Breast epithelium (tissue), 4 donors: Measurements from ENCODE around the gene TGFBR3. TPM values are rescaled to one million over a fixed set of nuclear protein-coding genes. Genes with fewer than 3 reads are reported as not detected.

ENCODE experiments used
- DNase-seq, 2 donors: peaks; one replicate each; pipeline ENCODE4 v3.0.0-alpha.2; 2019; ENCODE audit warnings: low spot score in 2 of 2
- H3K27ac ChIP-seq, 2 donors: fragments of 200-600 bp; sonication (generic) in 1 of 2; one replicate each; pipeline ENCODE4 v1.5.1; 2016 to 2019; ENCODE audit warnings: mild to moderate bottlenecking in 1 of 2
- H3K27me3 ChIP-seq, 2 donors: fragments of 200-600 bp; sonication (generic) in 1 of 2; one replicate each; pipeline versions ENCODE4 v1.5.1 to v1.6.0; 2017 to 2019; ENCODE audit warnings: control low read depth in 1 of 2, mild to moderate bottlenecking in 1 of 2
- H3K36me3 ChIP-seq: fragments of 200-600 bp; one replicate; pipeline ENCODE4 v1.5.1; 2019
- H3K4me1 ChIP-seq, 2 donors: fragments of 200-600 bp; sonication (generic); one replicate each; pipeline ENCODE4 v1.5.1; 2016 to 2019; ENCODE audit warnings: control low read depth in 1 of 2
- H3K4me3 ChIP-seq, 3 donors: fragments of 200-600 bp; sonication (generic); 1 replicate in 2 of 3; 2 replicates in 1 of 3; pipeline ENCODE4 v1.5.1; 2016 to 2019; ENCODE audit warnings: mild to moderate bottlenecking in 3 of 3, moderate library complexity in 2 of 3
- H3K9me3 ChIP-seq, 2 donors: fragments of 200-600 bp; sonication (generic) in 1 of 2; one replicate each; pipeline ENCODE4 v1.5.1; 2016 to 2019; ENCODE audit warnings: control low read depth in 1 of 2
- CTCF ChIP-seq, 3 donors: fragments of 450-650 bp; IDR thresholded peaks; one replicate each; pipeline ENCODE4 v1.5.1; 2016 to 2017; ENCODE audit warnings: antibody characterized with exemption in 3 of 3, mild to moderate bottlenecking in 3 of 3, moderate library complexity in 3 of 3
- POLR2A ChIP-seq: fragments of 450-650 bp; IDR thresholded peaks from one replicate; pipeline ENCODE4 v1.6.1; 2016; ENCODE audit warnings: antibody characterized with exemption, mild to moderate bottlenecking, moderate library complexity
- POLR2AphosphoS5 ChIP-seq, 3 donors: sonication (generic); formaldehyde crosslinking; IDR thresholded peaks; one replicate each; pipeline ENCODE4 v1.6.1; 2017; ENCODE audit warnings: antibody characterized with exemption in 3 of 3
- intact Hi-C: fragments of 100-400 bp; cut with DNase I; formaldehyde crosslinking; loops from one replicate; pipeline ENCODE4 v1.15.1; 2023; ENCODE audit warnings: low total_unique reads
- total RNA-seq, 3 donors: library from RNA; depleted of rRNA; stranded (reverse); fragments of >200 nt; gene quantifications; one replicate each; pipeline ENCODE4 v1.1.0, GENCODE V29; 2016

TGFBR3 gene
- total RNA-seq, 3 donors from 2014 or later, result 127 to 287 (median 167) TPM

GRCh38 chr1:91749788-91750231, 136.1 kb downstream of the TGFBR3 start:
- no peaks in the 10 kb centered on the region for H3K27me3 ChIP-seq
- peak overlapping the region; percentile 79 to 86 for H3K27ac ChIP-seq
- no peaks in the 10 kb centered on the region for H3K36me3 ChIP-seq
- no peak for DNase-seq
- H3K9me3 ChIP-seq, result no peaks in the 10 kb centered on the region
- no peak overlapping the region for H3K4me3 ChIP-seq
- H3K4me1 ChIP-seq, result peaks cover 0 to 30% of the 10 kb centered on the region in 2 donors
- intact Hi-C loops, result no loop called here
- TF ChIP-seq POLR2A, result no peak
- no peak for TF ChIP-seq POLR2AphosphoS5 (IDR thresholded peaks at IDR 0.05)
- TF ChIP-seq CTCF (IDR thresholded peaks at IDR 0.05), result no peak

GRCh38 chr1:91747666-91748065, 138.3 kb downstream of the TGFBR3 start:
- intact Hi-C loops, result no loop called here
- no peak for DNase-seq
- no peak for TF ChIP-seq POLR2AphosphoS5 (IDR thresholded peaks at IDR 0.05)
- TF ChIP-seq POLR2A, result no peak
- TF ChIP-seq CTCF (IDR thresholded peaks at IDR 0.05), result no peak
- Histone ChIP-seq H3K27ac (peak overlapping the region; percentile 42 to 45), H3K27me3 (no peaks in the 10 kb centered on the region), H3K4me3 (no peak overlapping the region), H3K36me3 (no peaks in the 10 kb centered on the region), H3K4me1 (peaks cover 0 to 38% of the 10 kb centered on the region in 2 donors), H3K9me3 (no peaks in the 10 kb centered on the region)

- Histone ChIP-seq H3K4me3 (no peak overlapping the region), H3K27me3 (no peaks in the 10 kb centered on the region), H3K4me1 (peaks cover 0 to 44% of the 10 kb centered on the region in 2 donors), H3K9me3 (no peaks in the 10 kb centered on the region), H3K36me3 (no peaks in the 10 kb centered on the region), H3K27ac (peak overlapping the region; percentile 42 to 45)
- intact Hi-C loops, result no loop called here
- DNase-seq, result no peak
- TF ChIP-seq CTCF (IDR thresholded peaks at IDR 0.05) (no peak), POLR2AphosphoS5 (IDR thresholded peaks at IDR 0.05) (no peak), POLR2A (no peak)
Measured at GRCh38 chr1:91746728-91747338, 139.1 kb downstream of the TGFBR3 start.

GRCh38 chr1:91745640-91746373, 140.1 kb downstream of the TGFBR3 start:
- no peak for TF ChIP-seq POLR2AphosphoS5 (IDR thresholded peaks at IDR 0.05)
- TF ChIP-seq CTCF (IDR thresholded peaks at IDR 0.05), result no peak
- no peak for TF ChIP-seq POLR2A
- Histone ChIP-seq H3K27ac (peak overlapping the region; percentile 63 to 68), H3K27me3 (no peaks in the 10 kb centered on the region), H3K9me3 (no peaks in the 10 kb centered on the region), H3K4me3 (no peak overlapping the region), H3K4me1 (peaks cover 0 to 38% of the 10 kb centered on the region in 2 donors), H3K36me3 (no peaks in the 10 kb centered on the region)
- DNase-seq, result no peak
- intact Hi-C loops, result no loop called here
